K562 (cell line): ENCODE data around the gene CHMP5. TPM values are rescaled to one million over a fixed set of nuclear protein-coding genes. Genes with fewer than 3 reads are reported as not detected.

Source experiments
- CTCF ChIP-seq, 3 experiments: IDR thresholded peaks in 2 of 3; conservative IDR thresholded peaks in 1 of 3; 2 replicates each; pipeline ENCODE4 v1.5.1; 2011 to 2012; ENCODE audit warnings: low read length in 3 of 3, mild to moderate bottlenecking in 3 of 3, control low read depth in 2 of 3, improper control_type of control experiment in 1 of 3, inconsistent platforms in 1 of 3, low read depth in 1 of 3, mixed read lengths in 1 of 3, moderate library complexity in 1 of 3; ENCODE audit not compliant: insufficient read depth in 2 of 3
- DIDO1 ChIP-seq: fragments of 450-650 bp; IDR thresholded peaks from 2 replicates; pipeline ENCODE4 v1.6.1; 2016; ENCODE audit warnings: low read depth, missing biosample characterization, missing genetic modification characterization
- HBP1 ChIP-seq: fragments of 450-650 bp; formaldehyde crosslinking; IDR thresholded peaks from 2 replicates; pipeline ENCODE4 v1.4.0; 2022; ENCODE audit warnings: missing genetic modification characterization
- KAT2B ChIP-seq: IDR thresholded peaks from one replicate; pipeline ENCODE4 v1.6.1; 2012; ENCODE audit warnings: low read depth, mild to moderate bottlenecking, control low read depth, inconsistent platforms, low read length, moderate library complexity
- POLR2B ChIP-seq: fragments of 450-650 bp; IDR thresholded peaks from 2 replicates; pipeline ENCODE4 v1.6.1; 2018; ENCODE audit warnings: low read depth; ENCODE audit not compliant: partially characterized antibody
- RBM39 ChIP-seq: fragments of 200-400 bp; formaldehyde crosslinking; optimal IDR thresholded peaks from 2 replicates; pipeline ENCODE3; 2018; ENCODE audit warnings: low read depth, low read length
- SMC3 ChIP-seq: conservative IDR thresholded peaks from 2 replicates; pipeline ENCODE4 v1.6.1; 2011; ENCODE audit warnings: low read depth, low read length, improper control_type of control experiment; ENCODE audit not compliant: insufficient read depth
- TFAM ChIP-seq: fragments of 250-450 bp; sonication (Bioruptor Pico); conservative IDR thresholded peaks from 2 replicates; pipeline ENCODE4 v1.5.0; 2021; ENCODE audit warnings: mild to moderate bottlenecking, moderate library complexity
- ZNF384 ChIP-seq: IDR thresholded peaks from 2 replicates; pipeline ENCODE4 v1.6.1; 2012; ENCODE audit warnings: low read depth, low read length, improper control_type of control experiment
- polyA plus RNA-seq, 8 experiments: library from polyadenylated mRNA; depleted of rRNA in 4 of 8; stranded (reverse) in 5 of 8; unstranded in 3 of 8; fragments of >200 nt; fragmentation: Nextera tagmentation in 2 of 8; fragmentation: Illumina TruSeq in 1 of 8; extraction: Ambion mirVana in 2 of 8; extraction: Trizol in 1 of 8; gene quantifications; 2 replicates each; pipeline versions ENCODE4 v1.2.1 to v1.2.3, GENCODE V29; 2011 to 2014; ENCODE audit warnings: inconsistent platforms in 1 of 8, missing spikeins in 1 of 8
- total RNA-seq, 7 experiments: library from RNA; depleted of rRNA in 6 of 7; stranded (reverse); fragments of >200 nt in 6 of 7; fragmentation: Illumina TruSeq in 2 of 7; extraction: Trizol in 2 of 7; gene quantifications; 2 replicates each; pipeline versions ENCODE4 v1.2.1 to v1.2.3, GENCODE V29; 2011 to 2021; ENCODE audit warnings: low replicate concordance in 1 of 7

CHMP5 gene
- total and polyA plus RNA-seq, 9 of the 15 experiments (the other 6 are each of a cell fraction or from before 2014, with no cell fraction given) = 36.0 to 105 (median 54.9) TPM

GRCh38 chr9:33287087-33287490, 22.2 kb downstream of the CHMP5 start (continued):
- TF ChIP-seq ZNF384 = no peak
- no peak for TF ChIP-seq KAT2B
- TF ChIP-seq TFAM = no peak
- no peak for TF ChIP-seq DIDO1 (tag)
- TF ChIP-seq POLR2B = no peak
- TF ChIP-seq RBM39 = no peak
- 0 out of 2 replicates have a peak, but pooled peaks have one; percentile 11 for TF ChIP-seq SMC3
- TF ChIP-seq HBP1 = no peak
- TF ChIP-seq CTCF (IDR thresholded peaks at IDR 0.05 in 2 of 3, conservative IDR thresholded peaks at IDR 0.05 in 1 of 3; ENCODE audit: insufficient read depth in 2 of 3, low read depth in 1 of 3, low read length in 3 of 3) = peak; percentile 56 to 72 (median 65)
